RWPE1 (cell line): ENCODE data around the gene SCAP.
A peak's percentile ranks its signal among the peaks of the same experiment; 100 is the strongest.

ENCODE experiments used
- CTCF ChIA-PET: fragments of 350-600 bp; sonication (Branson Sonifier 250); formaldehyde crosslinking; extraction: SDS; loops from one replicate; lab custom pipeline; 2021; lab: Yijun Ruan, JAX
- POLR2A ChIA-PET: fragments of 400-600 bp; formaldehyde crosslinking; extraction: SDS; loops from one replicate; lab custom pipeline; 2020; ENCODE audit warnings: antibody characterized with exemption; ENCODE audit not compliant: low non-redundant PET; lab: Yijun Ruan, JAX
- DNase-seq: peaks from one replicate; pipeline ENCODE4 v3.0.0; 2012; ENCODE audit warnings: low spot score
- H3K27ac ChIP-seq: fragments of 450-650 bp; 2 replicates; pipeline ENCODE4 v1.5.1; 2017
- CTCF ChIP-seq: fragments of 450-650 bp; conservative IDR thresholded peaks from 2 replicates; pipeline ENCODE4 v1.5.1; 2017; ENCODE audit warnings: low read depth, mild to moderate bottlenecking

SCAP gene

GRCh38 chr3:47420044-47420430 lies 55.7 kb downstream of the SCAP start:
- ChIA-PET POLR2A (no interaction called here), CTCF (no interaction called here)
- no peak for TF ChIP-seq CTCF
- no peak for DNase-seq
- H3K27ac ChIP-seq = peak overlapping the region; percentile 78; the same call in 1 of the 2 replicates

GRCh38 chr3:47419083-47420043 lies 56.4 kb downstream of the SCAP start:
- no peak for TF ChIP-seq CTCF
- CTCF ChIA-PET = interaction anchor here (0.6 kb wide), 1 partner anchor 27 kb away, joined by 3 read pairs; no protein-coding TSS in a partner anchor
- POLR2A ChIA-PET = no interaction called here
- no peak for DNase-seq
- peak overlapping the region; percentile 78 for H3K27ac ChIP-seq

GRCh38 chr3:47418167-47419082 lies 57.3 kb downstream of the SCAP start:
- CTCF ChIA-PET = interaction anchor here (0.6 kb wide), 1 partner anchor 28 kb away, joined by 3 read pairs; no protein-coding TSS in a partner anchor
- TF ChIP-seq CTCF = no peak
- no peak for DNase-seq
- H3K27ac ChIP-seq = peak overlapping the region; percentile 78
- POLR2A ChIA-PET = no interaction called here

- H3K27ac ChIP-seq = peak overlapping the region; percentile 62
Observed at GRCh38 chr3:47416041-47416440, 59.7 kb downstream of the SCAP start.

GRCh38 chr3:47414666-47415587 lies 60.8 kb downstream of the SCAP start:
- peak overlapping the region; percentile 62 for H3K27ac ChIP-seq
- no peak for TF ChIP-seq CTCF

More at GRCh38 chr3:47416041-47416440, 59.7 kb downstream of the SCAP start:
- CTCF ChIA-PET = no interaction called here
- TF ChIP-seq CTCF = no peak
- POLR2A ChIA-PET = no interaction called here
- DNase-seq = no peak

More at GRCh38 chr3:47414666-47415587, 60.8 kb downstream of the SCAP start:
- DNase-seq = no peak
- ChIA-PET CTCF (no interaction called here), POLR2A (no interaction called here)
